ENCODE measurements around the gene TNNT2.
A peak's percentile ranks its signal among the peaks of the same experiment; 100 is the strongest.

TNNT2 gene

DNA sequence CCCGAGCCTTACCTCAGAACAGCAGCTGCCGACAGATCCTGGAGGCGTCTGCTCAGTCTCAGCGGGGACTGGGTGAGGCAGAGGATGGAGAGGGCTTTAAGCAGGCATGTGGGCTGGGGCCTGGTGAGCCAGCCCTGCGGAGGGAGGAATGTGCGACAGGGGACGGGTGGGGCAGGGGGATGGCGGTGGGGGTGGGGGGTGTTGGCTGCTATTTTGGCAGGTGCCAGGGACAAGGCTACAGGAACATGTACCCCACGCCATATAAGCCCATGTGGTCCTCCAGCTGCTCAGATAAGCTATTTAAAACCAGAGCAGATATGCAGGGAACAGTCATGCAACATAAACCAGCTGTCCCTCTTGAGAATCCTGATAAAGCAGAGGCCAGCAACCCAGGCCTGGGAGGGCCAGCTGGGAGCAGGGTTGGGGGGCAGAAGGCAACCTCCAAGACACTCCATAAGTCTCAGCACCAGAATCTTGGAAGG, at the start of gene TNNT2:
Gene TNNT2 (minus strand): TSS at position 70 of the 482 bp plus-strand sequence. CDS start 4,426 bp downstream, outside the sequence.
- DNase-seq (ENCODE audit: low read depth in 2 of 2), result no peak

DNA sequence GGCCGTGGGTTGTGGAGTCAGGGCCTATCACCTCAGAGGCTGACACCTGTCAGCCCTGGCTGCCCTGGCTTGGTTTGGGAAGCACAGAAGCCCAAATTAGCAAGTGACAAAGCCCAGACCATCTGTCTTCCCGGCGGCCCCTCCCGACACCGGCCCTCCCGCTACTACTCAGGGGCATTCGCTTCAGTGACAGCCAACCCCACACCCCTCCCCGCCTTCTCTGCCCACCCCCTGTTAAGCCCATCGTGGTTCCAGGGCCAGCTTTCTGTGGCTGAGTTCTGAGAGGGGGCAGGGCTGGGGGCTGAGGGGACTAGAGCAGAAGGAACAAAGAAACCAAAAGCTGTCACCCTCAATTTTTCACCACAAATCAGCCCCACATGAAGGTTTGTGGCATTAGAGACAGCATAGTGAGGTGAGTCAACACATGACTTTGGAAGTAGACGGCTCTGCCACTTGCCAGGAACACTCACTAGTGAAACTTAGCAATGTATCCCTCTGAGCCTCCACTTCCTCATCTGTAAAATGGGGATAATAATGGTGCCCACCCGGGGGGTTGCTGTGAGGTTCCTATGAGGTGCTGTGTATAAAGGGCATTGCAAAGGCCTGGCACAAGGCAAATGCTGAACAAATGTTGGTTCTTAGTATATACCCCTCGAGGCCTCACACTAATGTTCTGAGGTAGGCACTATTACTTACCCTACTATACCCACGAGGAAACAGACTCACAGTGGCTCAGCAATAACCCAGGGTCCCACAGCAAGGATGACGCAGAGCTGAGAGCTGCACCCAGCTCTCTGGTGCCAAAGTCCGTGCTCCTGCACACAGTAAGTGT, 49.2 kb upstream of the TNNT2 start:
- no peak for DNase-seq (ENCODE audit: low read depth in 2 of 2)

DNA sequence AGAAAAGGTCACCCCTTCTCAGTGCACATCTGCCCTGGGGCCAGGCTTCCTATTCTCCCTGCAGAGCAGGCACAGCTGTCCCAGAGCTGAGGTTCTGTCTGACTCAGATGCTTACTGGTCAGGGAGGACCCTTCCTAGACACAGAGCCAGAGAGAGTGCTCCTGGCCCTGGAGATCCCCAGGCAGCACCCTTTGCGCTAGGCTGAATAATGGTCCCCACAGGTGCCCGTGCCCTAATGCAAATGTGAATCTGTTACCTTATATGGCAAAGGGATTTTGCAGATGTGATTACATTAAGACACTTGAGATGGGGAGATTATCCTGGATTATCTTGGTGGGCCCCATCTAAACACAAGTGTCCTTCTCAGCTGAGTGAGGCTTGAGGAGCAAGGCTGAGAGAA, 46.7 kb upstream of the TNNT2 start:
- no peak for DNase-seq (ENCODE audit: low read depth in 2 of 2)

DNA sequence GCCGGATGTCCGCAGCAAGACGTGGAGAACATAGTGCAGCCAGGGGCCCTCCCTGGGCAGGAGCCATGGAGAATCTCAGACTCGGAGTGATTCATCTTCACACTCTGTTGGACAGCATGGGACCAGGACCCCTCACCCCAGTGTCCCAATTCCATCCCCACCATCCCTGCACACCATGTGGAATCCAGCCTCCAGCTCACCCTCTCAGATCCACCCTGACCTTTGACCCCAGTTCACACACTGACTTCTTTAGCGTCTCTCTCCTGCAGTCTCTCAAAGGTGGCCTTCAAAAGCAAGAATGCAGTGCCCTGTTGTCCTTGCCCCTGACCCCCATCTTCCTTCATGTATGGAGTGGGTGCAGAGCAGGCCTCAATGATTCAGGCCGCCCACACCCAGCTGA, 46.2 kb upstream of the TNNT2 start:
- DNase-seq (ENCODE audit: low read depth in 2 of 2), result no peak

DNA sequence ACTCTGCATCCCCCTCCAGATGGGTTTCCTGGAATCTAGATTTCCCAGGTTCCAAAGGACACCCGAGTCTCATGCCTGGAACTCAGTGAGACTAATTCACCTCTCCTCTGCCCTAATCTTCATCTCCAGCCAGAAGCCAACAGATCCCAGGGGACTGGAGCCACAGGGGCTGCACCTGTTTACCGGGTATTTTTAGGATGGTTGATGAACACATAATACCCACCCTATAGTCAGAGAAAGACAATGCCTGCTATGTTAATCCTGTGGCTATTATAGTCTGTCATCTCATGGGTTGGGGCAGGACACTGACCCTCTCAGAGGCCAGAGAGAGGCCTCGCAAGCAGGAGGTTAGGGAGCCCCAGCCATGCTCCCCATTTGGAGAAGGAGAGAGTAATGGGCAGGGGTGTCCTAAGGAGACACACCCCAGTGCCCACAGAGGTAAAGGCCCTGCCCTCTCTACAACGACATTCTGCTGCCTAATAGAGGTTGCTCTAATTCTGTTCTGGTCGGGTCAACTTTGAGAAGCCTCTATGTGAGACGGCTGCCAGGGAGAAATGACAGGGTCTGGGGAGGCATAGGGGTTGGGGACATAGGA, 45.1 kb upstream of the TNNT2 start:
- DNase-seq (ENCODE audit: low read depth in 2 of 2), result no peak

DNA sequence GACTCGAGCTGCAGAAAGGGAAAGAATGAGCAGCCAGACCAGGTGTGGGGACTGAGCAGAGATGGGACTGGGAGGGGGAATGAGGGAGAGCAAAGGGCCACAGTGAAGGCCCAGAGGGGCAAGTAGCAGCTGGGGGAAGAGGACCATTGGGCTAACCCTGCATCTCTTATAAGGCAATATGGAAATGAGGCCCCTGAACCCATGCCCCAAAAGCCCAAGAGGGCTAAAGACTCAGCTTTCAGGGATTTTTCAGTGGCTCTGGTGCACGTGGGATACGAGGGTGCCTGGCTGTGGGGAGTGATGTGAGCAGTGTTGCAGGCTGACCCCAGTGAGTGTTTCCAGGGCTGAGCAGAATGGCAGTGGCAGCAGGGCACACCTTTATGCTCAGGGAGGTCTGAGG, 44.5 kb upstream of the TNNT2 start:
- no peak for DNase-seq (ENCODE audit: low read depth in 2 of 2)

DNA sequence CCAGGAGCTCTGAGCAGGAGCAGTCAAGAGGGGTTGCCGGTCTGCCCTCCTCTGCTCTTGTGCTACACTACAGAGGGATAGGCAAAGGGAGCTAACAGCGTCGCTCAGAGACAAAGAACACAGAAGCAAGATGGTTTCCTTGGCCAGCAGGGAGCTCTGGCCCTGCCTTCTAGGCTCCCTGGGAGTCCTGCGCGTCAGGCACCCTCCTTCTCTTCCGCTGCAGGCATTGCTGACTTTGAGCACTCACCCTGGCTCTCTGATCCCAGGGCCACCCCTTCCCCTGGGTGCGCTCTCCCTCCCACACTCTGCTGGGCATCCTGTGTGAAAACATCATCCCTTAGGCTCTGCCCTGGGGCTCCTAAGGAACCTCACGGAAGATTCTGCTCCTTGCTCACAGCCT, 43.6 kb upstream of the TNNT2 start:
- no peak for DNase-seq (ENCODE audit: low read depth in 2 of 2)

DNA sequence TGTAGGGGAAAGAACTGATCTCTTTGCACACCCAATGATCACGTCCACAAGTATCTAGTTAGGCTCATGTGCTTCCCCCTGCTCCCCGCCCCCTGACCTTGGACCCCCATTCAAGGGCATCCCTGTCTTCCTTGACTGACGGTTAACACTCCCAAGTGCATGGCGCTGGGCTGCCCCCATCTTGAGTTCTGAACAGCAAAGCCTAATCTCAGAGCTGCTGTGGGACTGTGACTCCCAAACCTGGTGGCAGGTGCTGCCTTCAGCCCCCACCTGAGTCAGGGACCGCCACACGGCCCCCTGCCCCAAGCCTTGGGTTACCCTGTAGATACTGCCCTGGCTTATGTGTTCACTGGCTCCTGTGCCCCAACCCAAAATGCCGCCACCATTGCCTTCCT, 43.1 kb upstream of the TNNT2 start:
- no peak for DNase-seq (ENCODE audit: low read depth in 2 of 2)

DNA sequence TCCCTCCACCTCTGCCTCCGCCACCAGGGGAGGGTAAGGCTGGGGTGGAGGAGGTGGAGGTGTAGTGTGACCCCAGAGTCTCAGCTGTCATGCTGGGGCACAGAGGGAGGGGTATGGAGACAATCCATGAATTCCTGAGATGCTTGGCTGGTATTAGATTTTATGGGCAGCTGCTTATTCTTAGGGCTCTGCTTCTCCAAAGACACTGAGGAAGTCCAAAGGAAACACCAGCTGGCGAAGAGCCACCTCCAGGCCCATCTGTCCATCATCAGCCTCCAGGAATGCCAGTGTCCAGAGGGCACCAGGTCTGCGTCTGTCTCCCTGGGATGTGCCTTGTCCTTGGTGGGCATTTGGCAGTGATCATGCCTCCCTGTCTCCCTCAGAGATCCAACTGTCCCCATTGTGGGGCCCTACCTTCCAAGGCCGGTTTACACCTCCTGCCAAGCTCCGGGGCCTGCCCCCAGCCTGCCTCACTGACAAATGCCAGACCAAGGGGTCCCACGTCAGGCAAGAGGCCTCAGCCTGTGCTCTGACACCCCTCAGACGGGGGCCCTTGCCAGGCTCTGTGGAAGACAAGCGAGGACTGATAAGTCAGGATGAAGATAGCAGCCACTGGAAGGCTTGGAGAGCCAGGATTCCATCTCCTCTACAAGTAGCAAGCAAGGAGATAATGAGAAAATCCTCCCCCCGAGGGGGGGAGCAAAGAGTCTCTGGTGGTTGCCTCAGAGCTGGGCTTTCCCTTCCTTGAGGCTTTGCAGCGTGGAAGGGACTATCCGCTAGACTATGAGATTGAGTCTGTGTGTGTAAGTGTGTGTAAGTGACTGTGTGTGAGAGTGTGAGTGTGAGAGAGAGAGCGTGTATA, 42.5 kb upstream of the TNNT2 start:
- DNase-seq (ENCODE audit: low read depth in 2 of 2), result no peak

DNA sequence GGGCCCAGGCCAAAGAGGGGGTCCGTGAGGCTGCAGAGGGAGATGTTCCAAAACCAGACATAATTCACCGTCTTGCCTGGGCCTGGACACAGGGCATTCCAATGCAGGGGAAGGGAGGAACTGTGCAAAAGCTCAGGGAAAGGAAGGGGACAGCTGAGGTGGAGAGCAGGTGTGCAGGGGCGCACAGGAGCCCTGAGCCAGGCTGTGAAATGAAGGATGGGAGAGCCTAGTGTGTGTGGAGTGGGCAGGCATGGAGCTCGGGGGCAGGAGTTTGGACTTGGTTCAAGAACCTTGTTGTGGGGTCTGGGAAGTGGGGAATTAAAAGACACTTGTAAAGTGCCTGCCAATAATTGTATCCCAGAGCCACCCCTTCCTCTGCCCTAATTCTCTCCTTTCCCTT, 41.8 kb upstream of the TNNT2 start:
- no peak for DNase-seq (ENCODE audit: low read depth in 2 of 2)

DNA sequence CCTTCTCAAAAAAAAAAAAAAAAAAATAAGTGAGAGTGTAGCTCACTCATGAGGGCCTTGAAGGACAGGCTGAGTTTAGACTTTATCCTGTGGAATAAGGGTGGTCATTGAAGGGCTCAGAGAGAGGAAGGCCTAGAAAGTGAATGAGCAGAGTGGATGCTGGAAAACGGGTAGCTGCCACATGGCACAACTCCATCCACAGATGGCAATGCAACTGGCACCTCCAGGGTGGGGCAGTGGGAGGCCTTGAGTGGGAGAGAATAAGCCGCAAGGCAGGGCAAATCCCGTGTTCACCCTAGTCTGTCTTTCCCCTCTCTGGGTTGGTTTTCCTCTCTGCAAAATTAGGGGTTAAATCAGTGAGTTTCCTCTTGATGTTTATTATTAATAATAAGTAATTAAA, 41.0 kb upstream of the TNNT2 start:
- DNase-seq (ENCODE audit: low read depth in 2 of 2), result no peak

DNA sequence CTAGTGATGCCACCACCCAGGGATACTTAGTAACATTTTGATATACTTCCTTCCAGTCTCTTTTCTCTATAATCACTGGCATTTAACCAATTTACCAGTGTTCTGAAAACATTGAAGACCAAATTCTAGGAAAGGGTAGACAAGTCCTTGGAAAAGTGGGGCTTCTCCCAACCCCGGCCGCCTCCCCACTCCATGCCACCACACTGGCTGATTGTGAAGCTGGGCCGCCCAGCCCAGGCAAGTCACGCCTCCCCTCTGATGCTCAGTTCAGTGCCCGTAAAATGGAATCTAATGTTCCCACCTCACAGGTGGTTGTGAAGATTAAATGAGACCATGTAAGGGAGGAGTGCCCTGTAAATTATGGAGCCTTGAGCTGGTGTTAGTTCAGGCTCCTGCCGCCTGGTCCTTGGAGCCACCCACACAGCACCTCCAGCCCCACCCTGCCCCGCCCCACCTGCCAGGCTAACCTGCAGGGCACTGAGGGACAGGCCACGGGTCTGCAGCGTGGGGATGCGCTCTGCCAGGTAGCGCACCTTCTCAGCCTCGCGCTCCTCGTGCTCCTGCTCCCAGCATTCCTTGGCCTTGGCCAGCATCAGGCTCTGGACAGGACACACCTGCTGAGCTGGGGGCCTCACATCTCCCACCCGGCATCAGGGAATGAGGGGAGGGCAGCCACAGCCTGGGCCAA, 36.7 kb upstream of the TNNT2 start:
- DNase-seq (ENCODE audit: low read depth in 2 of 2), result no peak

DNA sequence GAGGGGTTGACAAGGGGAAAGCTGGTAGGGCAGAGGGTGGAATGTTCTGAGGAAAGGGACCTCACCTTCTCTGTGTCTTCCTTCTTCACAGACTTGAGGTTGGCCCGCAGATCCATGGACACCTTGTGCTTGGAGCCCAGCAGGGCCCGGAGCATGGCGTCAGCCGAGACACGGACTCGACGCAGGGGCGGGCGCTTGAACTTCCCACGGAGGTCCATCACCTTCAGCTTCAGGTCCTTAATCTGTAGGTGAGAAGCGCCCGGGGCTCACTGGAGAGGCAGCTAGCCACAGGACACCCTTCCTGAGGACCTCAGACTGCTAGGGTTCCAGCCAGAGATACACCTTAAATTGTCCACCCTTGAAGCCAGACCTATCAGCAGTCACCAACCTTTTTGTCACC, 33.8 kb upstream of the TNNT2 start:
- DNase-seq (ENCODE audit: low read depth in 2 of 2), result no peak

DNA sequence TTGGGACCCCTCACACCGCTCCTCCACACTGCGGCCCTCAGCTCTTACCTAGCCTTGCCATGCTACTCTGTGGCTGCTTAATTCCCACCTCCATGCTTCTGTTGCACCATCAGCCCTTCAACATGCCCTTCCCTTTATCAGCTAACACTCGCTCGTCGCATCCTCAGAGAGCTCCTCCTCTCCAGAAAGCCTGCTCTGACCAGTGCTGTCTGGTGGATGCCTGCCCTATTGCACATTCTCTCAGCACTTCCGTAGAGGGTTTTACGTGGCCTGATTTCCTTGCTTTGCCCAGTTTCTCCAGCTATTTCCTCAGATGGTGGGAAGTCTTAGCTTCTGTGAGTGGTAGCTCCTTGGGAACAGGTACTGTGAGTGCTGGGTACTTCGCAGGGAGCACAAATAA, 32.0 kb upstream of the TNNT2 start:
- no peak for DNase-seq (ENCODE audit: low read depth in 2 of 2)

DNA sequence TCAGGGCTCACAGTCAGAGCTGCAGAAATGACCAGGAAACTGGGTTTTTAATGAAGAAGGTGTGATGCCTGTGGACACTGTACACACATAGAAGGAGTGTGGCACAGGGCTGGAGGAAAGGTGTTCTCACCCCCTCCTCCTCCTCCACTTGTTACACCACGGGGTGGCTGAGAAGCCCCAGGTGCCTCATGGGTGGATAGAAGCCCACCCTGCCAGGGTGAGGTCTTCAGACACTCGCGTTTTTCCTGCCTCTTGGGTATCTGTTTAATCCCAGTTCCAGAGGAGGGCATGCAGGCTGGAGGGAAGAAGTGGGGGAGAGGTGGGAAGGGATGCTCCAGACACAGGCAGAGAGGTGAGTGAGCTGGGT, 31.3 kb upstream of the TNNT2 start:
- DNase-seq (ENCODE audit: low read depth in 2 of 2), result no peak

DNA sequence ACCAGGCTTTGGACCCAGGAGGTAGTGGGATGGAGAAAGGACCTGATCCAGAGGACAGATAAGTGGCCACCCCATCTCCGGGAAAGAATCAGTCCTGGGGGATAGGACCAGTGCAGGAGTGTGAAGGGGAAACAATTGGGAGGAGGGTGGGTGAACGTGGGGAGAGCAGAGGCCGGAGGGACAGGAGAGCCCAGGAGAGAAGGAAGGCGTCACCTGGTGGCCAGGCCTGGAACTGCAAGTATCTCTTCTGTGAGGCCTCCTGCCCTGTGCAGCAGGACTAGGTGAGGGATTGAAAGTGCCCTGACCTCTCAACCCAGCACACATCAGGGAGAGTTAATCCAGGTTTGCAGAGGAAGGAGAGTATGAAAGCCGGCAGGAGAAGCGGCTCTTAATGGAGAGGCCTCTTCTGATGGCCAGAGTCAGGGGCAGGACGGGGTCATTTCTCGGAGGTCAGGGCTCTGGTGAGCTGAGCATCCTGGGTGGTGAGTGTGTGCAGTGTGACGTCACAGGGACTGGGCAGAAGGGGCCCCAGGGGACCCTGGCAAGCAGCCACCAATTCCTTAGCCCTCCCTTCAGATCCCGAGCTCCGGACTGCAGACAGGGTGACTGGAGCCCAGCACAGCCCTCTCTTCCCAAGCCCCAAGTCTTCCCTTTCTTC, 30.8 kb upstream of the TNNT2 start:
- DNase-seq (ENCODE audit: low read depth in 2 of 2), result peak; percentile 66 to 78

DNA sequence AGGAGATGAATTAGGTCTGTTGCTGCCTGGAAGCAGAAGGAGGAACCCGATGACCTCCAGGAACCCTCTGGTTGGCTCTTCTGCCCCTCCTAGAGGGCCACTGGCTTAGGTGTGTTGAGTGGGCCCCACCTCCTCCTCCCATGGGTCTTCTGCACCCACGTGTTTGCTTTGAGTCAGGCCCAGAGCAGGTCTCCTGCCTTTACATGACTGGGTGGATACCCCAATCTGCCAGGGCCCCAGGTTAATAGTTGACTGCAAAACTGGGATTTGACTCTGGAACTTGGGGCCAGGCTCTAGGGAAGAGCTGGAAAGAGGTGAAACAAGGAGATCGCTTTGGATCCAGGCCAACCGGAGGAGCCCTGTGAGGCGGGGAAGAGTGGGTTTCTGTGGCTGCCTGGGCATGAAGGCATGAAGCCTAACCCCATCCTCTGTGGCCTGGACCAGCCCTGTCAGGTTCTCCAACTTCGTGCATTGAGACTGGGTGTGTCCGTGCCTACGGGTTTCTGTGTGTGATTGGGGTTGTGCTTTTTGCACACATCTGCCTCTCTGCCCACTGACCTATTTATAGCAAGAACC, 29.4 kb upstream of the TNNT2 start:
- DNase-seq (ENCODE audit: low read depth in 2 of 2), result no peak

DNA sequence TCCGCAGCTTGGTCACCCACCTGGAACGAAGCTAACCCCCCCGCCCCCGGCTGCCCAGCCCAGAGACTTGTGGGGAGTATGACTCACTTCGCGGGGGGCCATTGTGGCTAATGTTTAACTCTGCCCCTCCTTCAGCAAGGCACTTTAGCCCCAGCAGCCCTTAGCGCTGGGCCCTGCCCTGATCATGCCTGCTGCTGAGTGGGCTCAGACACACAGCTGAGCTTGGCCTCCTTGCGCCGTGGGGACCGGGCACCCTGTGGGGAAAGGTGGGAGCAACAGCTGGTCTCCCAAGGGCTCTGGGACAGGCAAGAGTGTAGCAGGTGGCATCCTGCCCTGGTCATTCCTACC, 28.0 kb upstream of the TNNT2 start:
- no peak for DNase-seq (ENCODE audit: low read depth in 2 of 2)

DNA sequence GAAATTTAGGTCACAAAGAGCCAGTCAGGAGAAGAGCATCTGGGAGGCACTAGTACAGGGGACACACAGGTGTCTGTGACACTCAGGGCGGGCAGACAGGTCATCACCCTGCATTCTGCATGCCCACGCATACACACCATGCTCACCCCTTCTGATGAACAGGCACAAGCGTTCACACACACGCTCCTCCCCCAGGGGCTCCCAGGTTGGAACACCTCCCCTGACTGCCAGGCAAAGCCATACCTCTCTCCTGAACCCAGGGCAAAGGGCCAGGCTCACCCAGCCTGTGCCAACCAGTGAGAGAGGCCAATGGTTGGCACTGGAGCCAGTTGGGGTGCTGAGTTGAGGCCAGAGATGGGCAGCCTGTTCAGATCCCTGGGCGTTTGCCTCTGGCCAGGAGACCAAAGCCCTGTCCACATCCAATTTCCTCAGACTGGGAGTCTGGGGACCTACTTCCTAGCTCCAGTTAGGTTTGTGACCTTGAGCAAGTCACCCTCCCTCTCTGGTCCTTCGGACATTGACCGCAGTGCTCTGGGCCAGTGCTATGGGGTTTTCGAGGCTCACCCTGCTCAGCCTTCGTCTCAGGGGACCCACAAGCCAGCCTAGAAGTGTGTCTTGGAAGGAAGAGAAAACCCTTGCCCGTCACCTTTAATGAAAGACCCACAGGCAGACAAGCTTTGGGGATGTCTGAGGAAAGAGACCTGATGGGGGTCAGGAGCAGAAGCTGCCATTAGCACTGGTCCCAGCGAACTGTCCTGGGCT, 27.4 kb upstream of the TNNT2 start:
- DNase-seq (ENCODE audit: low read depth in 2 of 2), result no peak

DNA sequence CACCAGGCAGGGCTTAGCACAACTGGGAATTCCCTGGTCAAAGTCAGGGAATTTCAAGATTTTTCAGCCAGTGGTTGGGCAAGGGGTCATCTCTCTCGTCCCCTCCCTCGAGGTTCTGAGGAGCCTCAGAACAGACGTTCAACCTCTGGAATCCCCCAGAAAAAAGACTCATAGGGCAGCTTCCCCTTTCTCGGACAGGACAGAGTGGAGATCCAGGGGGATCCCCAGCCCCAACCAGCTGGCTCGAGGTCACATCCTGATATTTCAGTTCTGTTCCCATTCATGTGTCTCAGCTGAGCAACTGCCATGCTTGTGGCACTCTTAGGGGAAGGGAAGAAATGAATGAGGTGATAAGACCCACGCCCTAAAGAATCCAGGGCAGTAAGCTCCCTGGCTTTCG, 26.6 kb upstream of the TNNT2 start:
- DNase-seq (ENCODE audit: low read depth in 2 of 2), result no peak
